Measurements from ENCODE around the gene ZNF185.

ZNF185 gene

DNA sequence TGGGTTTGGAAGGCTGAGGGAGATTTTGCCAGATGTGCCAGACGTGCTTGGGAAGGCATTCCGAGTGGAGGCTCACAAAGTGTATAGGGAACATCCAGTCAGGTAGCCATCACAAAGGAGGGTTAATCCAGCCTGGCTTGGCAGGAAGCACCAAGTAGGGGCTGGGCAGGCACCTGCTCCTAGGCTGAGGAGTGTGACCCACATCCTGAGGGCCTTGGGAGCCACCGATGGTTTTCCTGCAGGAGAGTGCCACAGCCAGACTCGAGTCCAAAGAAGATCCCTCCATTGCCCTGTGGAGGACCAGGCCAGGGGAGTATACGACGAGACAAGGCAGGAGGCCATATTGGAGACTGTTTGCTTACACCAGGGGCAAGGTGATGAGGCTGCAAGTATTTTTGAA is 48.8 kb downstream of the ZNF185 start:
- in situ Hi-C loops (cut with HindIII; ENCODE audit: low sequenced_read_pairs) = no loop called here

Data from endothelial cell of hepatic sinusoid (primary cell).